ENCODE data around the gene TSPEAR.

- TF ChIP-seq POLR2AphosphoS5 (IDR thresholded peaks at IDR 0.05) (no peak), CTCF (IDR thresholded peaks at IDR 0.05) (no peak), EP300 (IDR thresholded peaks at IDR 0.05) (no peak)
Observed at GRCh38 chr21:44723177-44724131, 12.1 kb upstream of the TSPEAR start.
